ENCODE measurements around the gene MEST.
A peak's percentile ranks its signal among the peaks of the same experiment; 100 is the strongest.

The MEST gene

DNA sequence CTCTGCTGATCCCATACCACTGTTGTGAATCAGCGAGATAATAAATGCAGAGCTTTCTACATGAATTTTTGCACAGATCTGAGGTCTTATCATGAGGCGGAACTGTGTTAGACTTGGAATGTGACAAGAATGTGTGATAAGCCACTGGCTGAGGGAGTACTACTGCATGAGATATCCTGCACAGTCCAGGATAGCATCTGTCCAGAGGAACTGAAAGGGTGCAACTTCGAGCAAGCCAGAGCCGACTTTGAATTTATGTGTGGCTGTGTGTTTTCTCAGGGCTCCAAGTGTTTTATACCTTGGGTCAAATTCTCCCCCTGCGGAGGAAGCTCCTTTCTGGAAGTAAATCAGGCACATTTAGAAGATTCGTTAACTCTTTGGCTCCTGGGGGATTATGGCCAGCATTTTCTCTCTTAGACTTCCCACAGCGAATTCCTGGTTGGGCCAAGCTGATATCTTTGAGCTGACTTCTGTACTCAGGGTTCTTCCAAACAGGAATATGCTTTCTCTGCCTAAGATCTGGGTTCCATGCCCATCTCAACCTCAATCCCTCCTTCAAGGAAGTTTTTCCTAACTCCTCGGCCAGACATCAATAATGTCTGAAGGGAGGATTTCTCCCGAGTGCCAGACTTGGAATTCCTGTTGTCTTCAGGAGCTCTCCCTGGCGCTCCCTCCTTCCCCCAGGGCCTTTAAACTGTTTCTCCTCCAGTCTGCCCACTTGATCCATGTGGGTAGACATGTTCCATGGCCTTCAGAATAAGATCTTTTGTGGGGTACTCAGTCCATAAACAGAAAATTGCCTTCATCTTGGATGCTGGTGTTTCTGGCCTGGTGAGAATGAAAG, 2.5 kb upstream of the MEST start:
- no peak overlapping the region for H3K4me3 ChIP-seq (ENCODE audit: low read length)
- TF ChIP-seq, protein P1, sequence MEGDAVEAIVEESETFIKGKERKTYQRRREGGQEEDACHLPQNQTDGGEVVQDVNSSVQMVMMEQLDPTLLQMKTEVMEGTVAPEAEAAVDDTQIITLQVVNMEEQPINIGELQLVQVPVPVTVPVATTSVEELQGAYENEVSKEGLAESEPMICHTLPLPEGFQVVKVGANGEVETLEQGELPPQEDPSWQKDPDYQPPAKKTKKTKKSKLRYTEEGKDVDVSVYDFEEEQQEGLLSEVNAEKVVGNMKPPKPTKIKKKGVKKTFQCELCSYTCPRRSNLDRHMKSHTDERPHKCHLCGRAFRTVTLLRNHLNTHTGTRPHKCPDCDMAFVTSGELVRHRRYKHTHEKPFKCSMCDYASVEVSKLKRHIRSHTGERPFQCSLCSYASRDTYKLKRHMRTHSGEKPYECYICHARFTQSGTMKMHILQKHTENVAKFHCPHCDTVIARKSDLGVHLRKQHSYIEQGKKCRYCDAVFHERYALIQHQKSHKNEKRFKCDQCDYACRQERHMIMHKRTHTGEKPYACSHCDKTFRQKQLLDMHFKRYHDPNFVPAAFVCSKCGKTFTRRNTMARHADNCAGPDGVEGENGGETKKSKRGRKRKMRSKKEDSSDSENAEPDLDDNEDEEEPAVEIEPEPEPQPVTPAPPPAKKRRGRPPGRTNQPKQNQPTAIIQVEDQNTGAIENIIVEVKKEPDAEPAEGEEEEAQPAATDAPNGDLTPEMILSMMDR (IDR thresholded peaks at IDR 0.05; ENCODE audit: insufficient read depth, low read depth, low read length, missing control alignments) = no peak
- no peak for DNase-seq (ENCODE audit: low read depth)

- peak overlapping the region; percentile 9 for H3K4me3 ChIP-seq (ENCODE audit: low read length)
- no peak for DNase-seq (ENCODE audit: low read depth)
- TF ChIP-seq, protein P1 (IDR thresholded peaks at IDR 0.05; ENCODE audit: insufficient read depth, low read depth, low read length, missing control alignments) = no peak
These were observed 1.5 kb upstream of the MEST start for GRCh38 chr7:130490311-130490791.

GRCh38 chr7:130490888-130491804, 739 bp upstream of the MEST start:
- TF ChIP-seq, protein P1 (IDR thresholded peaks at IDR 0.05; ENCODE audit: insufficient read depth, low read depth, low read length, missing control alignments) = peak; percentile 34
- peak overlapping the region; percentile 49 for H3K4me3 ChIP-seq (ENCODE audit: low read length)
- DNase-seq (ENCODE audit: low read depth) = peak; percentile 53

DNA sequence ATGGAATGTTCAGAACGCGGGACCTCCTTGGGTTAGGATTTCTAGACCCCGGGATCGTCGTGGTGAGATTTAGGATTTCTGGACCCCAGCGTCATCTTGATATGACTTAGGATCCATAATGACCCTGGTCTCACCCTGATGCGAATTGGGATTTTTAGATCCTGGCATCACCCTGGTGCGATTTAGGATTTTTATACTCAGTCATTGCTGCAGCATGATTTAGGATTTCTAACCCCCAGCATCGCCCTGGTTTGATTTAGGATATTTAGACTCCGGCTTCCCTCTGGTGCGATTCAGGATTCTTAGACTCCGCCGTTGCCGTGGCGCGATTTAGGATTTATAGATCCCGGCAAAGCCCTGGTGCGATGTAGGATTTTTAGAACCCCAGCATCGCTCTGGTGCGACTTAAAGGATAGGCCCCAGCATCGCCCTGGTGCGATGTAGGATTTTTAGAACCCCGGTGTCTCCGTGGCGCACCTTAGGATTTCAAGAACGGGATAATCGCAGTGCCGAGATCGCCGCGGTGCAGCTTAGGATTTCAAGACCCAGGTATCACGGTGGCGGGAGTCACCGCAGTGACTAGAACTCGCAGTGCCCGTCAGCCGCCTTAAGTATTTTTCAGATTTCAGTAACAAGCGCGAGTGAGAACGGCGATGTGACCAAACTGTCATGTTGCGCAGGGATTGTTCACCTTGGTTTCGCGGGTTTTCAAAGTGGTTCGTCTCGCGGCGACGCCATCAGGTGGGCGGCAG, 814 bp downstream of the MEST start:
- TF ChIP-seq, protein P1 (IDR thresholded peaks at IDR 0.05; ENCODE audit: insufficient read depth, low read depth, low read length, missing control alignments) = no peak
- peak; percentile 21 for DNase-seq (ENCODE audit: low read depth)
- peak overlapping the region; percentile 49 for H3K4me3 ChIP-seq (ENCODE audit: low read length)

DNA sequence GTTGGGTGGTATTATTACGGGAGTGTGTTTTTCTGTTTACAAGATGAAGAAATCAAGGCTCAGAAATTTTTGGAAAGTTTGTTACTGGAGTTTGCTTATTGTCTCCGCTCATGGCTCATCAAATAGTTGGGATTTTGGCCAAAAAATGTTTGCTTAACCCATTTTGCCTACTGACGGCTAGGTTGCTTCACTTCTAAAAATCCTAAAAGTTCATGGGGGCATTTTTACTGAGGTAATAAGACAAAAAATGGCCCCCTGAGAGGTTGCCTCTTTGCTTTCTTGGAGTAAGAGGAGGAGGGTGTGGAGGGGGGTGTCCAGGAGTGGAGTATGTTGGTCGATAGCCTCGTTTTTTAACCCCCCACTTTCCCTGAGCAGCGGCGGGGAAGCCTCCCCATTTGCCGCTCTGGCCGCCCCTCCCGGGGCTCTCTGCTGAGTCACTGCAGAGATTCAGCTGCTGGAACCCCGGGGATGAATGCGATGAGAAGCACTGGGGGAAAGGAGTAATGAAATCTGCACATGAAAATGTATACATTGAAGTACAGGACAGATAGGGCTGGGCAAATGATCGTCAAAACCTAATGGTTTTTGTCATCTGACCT, 1.5 kb downstream of the MEST start:
- peak; percentile 15 for DNase-seq (ENCODE audit: low read depth)
- TF ChIP-seq, protein P1 (IDR thresholded peaks at IDR 0.05; ENCODE audit: insufficient read depth, low read depth, low read length, missing control alignments) = no peak
- H3K4me3 ChIP-seq (ENCODE audit: low read length) = peak overlapping the region; percentile 49

DNA sequence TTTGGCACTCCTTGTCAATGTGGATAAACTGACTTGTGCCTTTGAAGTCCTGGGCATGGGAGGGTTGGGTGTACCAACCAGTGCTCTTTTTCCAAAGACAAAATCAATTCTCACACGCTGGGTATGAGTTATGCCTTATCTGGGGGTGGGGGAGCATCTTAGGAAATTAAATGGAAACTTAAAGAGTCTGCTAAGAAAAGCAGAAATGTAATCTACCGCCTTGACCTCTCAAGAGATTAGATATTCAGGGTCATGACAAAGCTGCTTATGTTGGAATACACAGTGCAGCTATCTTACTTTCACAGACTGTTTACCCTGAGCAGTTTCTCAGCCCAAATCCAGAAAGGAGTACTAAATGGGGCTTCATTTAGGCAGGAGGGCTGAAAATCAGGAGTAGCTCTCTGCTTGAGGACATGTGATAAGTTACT, 2.6 kb downstream of the MEST start:
- H3K4me3 ChIP-seq (ENCODE audit: low read length) = no peak overlapping the region
- DNase-seq (ENCODE audit: low read depth) = no peak
- TF ChIP-seq, protein P1 (IDR thresholded peaks at IDR 0.05; ENCODE audit: insufficient read depth, low read depth, low read length, missing control alignments) = no peak

All from epithelial cell of esophagus (primary cell).